K562 (cell line): ENCODE data around the gene CRKL. TPM values are rescaled to one million over a fixed set of nuclear protein-coding genes. Genes with fewer than 3 reads are reported as not detected.

Source experiments
- CBX3 ChIP-seq, 2 experiments: IDR thresholded peaks; 1 replicate in 1 of 2; 2 replicates in 1 of 2; pipeline ENCODE4 v1.6.1; 2012; ENCODE audit warnings: inconsistent platforms in 2 of 2, low read length in 2 of 2, borderline replicate concordance in 1 of 2, control low read depth in 1 of 2
- CXXC5 ChIP-seq: fragments of 250-450 bp; sonication (Bioruptor Pico); IDR thresholded peaks from 2 replicates; pipeline ENCODE4 v1.8.0; 2022; ENCODE audit warnings: inconsistent platforms, mild to moderate bottlenecking, moderate library complexity
- EP400 ChIP-seq: fragments of 450-650 bp; IDR thresholded peaks from 2 replicates; pipeline ENCODE4 v1.6.1; 2017; ENCODE audit warnings: antibody characterized with exemption, mild to moderate bottlenecking, moderate library complexity
- ETV5 ChIP-seq: sonication (generic); formaldehyde crosslinking; IDR thresholded peaks from 2 replicates; pipeline ENCODE4 v1.4.0; 2020; ENCODE audit warnings: low read depth, mild to moderate bottlenecking, missing genetic modification reagents
- FOXO4 ChIP-seq: fragments of 450-650 bp; formaldehyde crosslinking; IDR thresholded peaks from 2 replicates; pipeline ENCODE4 v1.4.0; 2020; ENCODE audit warnings: mild to moderate bottlenecking, moderate library complexity
- HCFC1 ChIP-seq: IDR thresholded peaks from 2 replicates; pipeline ENCODE4 v1.6.1; 2012; ENCODE audit warnings: low read depth, low read length, improper control_type of control experiment
- KDM5B ChIP-seq: fragments of 200-600 bp; sonication (generic); IDR thresholded peaks from 2 replicates; pipeline ENCODE4 v1.6.1; 2012; ENCODE audit warnings: low read depth, mild to moderate bottlenecking, moderate library complexity, low read length, control low read depth, inconsistent platforms; ENCODE audit not compliant: insufficient replicate concordance
- KLF1 ChIP-seq: fragments of 450-650 bp; IDR thresholded peaks from 2 replicates; pipeline ENCODE4 v1.6.1; 2016; ENCODE audit warnings: missing genetic modification characterization, missing compliant biosample characterization
- KLF6 ChIP-seq: fragments of 250-450 bp; sonication (Bioruptor Pico); IDR thresholded peaks from 2 replicates; pipeline ENCODE4 v1.4.0; 2020; ENCODE audit warnings: mild to moderate bottlenecking, moderate library complexity, borderline replicate concordance
- MEF2A ChIP-seq: IDR thresholded peaks from 2 replicates; pipeline ENCODE4 v1.6.1; 2011; ENCODE audit warnings: low read depth, mild to moderate bottlenecking, low read length, moderate library complexity; ENCODE audit not compliant: control insufficient read depth
- MIER1 ChIP-seq: fragments of 450-650 bp; IDR thresholded peaks from 2 replicates; pipeline ENCODE4 v1.6.1; 2016; ENCODE audit warnings: antibody characterized with exemption, mild to moderate bottlenecking, low read depth
- NCOA4 ChIP-seq: fragments of 450-650 bp; IDR thresholded peaks from 2 replicates; pipeline ENCODE4 v1.6.1; 2018; ENCODE audit warnings: mild to moderate bottlenecking; ENCODE audit not compliant: partially characterized antibody
- RCOR1 ChIP-seq, 2 experiments: IDR thresholded peaks; 2 replicates each; pipeline ENCODE4 v1.6.1; 2012; ENCODE audit warnings: low read depth in 2 of 2, low read length in 2 of 2, borderline replicate concordance in 1 of 2, improper control_type of control experiment in 1 of 2
- RNF2 ChIP-seq: sonication (generic); IDR thresholded peaks from 2 replicates; pipeline ENCODE4 v1.6.1; 2016
- SUPT5H ChIP-seq: fragments of 450-650 bp; IDR thresholded peaks from 2 replicates; pipeline ENCODE4 v1.6.1; 2016
- TAF15 ChIP-seq: fragments of 200-400 bp; formaldehyde crosslinking; IDR thresholded peaks from 2 replicates; pipeline ENCODE4 v1.6.1; 2017; ENCODE audit warnings: mild to moderate bottlenecking, low read depth, low read length, moderate library complexity
- TCF7 ChIP-seq: sonication (generic); IDR thresholded peaks from 2 replicates; pipeline ENCODE4 v1.6.1; 2016; ENCODE audit warnings: antibody characterized with exemption, borderline replicate concordance
- USF1 ChIP-seq: sonication (generic); formaldehyde crosslinking; IDR thresholded peaks from 2 replicates; pipeline ENCODE4 v1.9.0; 2022; ENCODE audit warnings: mild to moderate bottlenecking, missing genetic modification reagents
- XRCC5 ChIP-seq: fragments of 200-400 bp; formaldehyde crosslinking; IDR thresholded peaks from 2 replicates; pipeline ENCODE4 v1.6.1; 2017; ENCODE audit warnings: low read depth, mild to moderate bottlenecking, low read length
- ZNF232 ChIP-seq: sonication (generic); formaldehyde crosslinking; IDR thresholded peaks from 2 replicates; pipeline ENCODE4 v1.8.0; 2022; ENCODE audit warnings: mild to moderate bottlenecking, missing genetic modification reagents
- ZNF253 ChIP-seq: fragments of 250-450 bp; sonication (Bioruptor Pico); conservative IDR thresholded peaks from 2 replicates; pipeline ENCODE4 v1.6.1; 2021; ENCODE audit warnings: mild to moderate bottlenecking
- ZNF398 ChIP-seq: fragments of 250-450 bp; sonication (Bioruptor Pico); IDR thresholded peaks from 2 replicates; pipeline ENCODE4 v1.8.0; 2021; ENCODE audit warnings: moderate library complexity, mild to moderate bottlenecking, inconsistent platforms
- ZNF445 ChIP-seq: fragments of 250-450 bp; sonication (Bioruptor Pico); IDR thresholded peaks from 2 replicates; pipeline ENCODE4 v1.4.0; 2020; ENCODE audit warnings: low read depth, mild to moderate bottlenecking, moderate library complexity
- ZNF77 ChIP-seq: fragments of 250-450 bp; sonication (Bioruptor Pico); IDR thresholded peaks from 2 replicates; pipeline ENCODE4 v1.5.0; 2020
- polyA plus RNA-seq, 8 experiments: library from polyadenylated mRNA; depleted of rRNA in 4 of 8; stranded (reverse) in 5 of 8; unstranded in 3 of 8; fragments of >200 nt; fragmentation: Nextera tagmentation in 2 of 8; fragmentation: Illumina TruSeq in 1 of 8; extraction: Ambion mirVana in 2 of 8; extraction: Trizol in 1 of 8; gene quantifications; 2 replicates each; pipeline versions ENCODE4 v1.2.1 to v1.2.3, GENCODE V29; 2011 to 2014; ENCODE audit warnings: inconsistent platforms in 1 of 8, missing spikeins in 1 of 8
- total RNA-seq, 7 experiments: library from RNA; depleted of rRNA in 6 of 7; stranded (reverse); fragments of >200 nt in 6 of 7; fragmentation: Illumina TruSeq in 2 of 7; extraction: Trizol in 2 of 7; gene quantifications; 2 replicates each; pipeline versions ENCODE4 v1.2.1 to v1.2.3, GENCODE V29; 2011 to 2021; ENCODE audit warnings: low replicate concordance in 1 of 7

CRKL gene
- total and polyA plus RNA-seq, 9 of the 15 experiments (the other 6 are each of a cell fraction or from before 2014, with no cell fraction given), result 100 to 263 (median 124) TPM

- TF ChIP-seq NCOA4 (no peak), ZNF232 (CRISPR knock-in tag) (no peak), USF1 (CRISPR knock-in tag) (no peak), CXXC5 (CRISPR knock-in tag) (peak; percentile 100), SUPT5H (no peak), RCOR1 (IDR thresholded peaks at IDR 0.05; ENCODE audit: borderline replicate concordance in 1 of 2, low read depth in 2 of 2, low read length in 2 of 2) (peak; percentile 11 to 88; a peak in 3 of 4 replicates), TAF15 (no peak), MIER1 (no peak), CBX3 (IDR thresholded peaks at IDR 0.05; ENCODE audit: borderline replicate concordance in 1 of 2, low read length in 2 of 2) (peak in 1 of 2 experiments; percentile 69; a peak in 1 of 3 replicates), MEF2A (no peak), KDM5B (peak; percentile 99), ZNF253 (CRISPR knock-in tag) (no peak), ZNF445 (peak; percentile 78; the same call in 1 of the 2 replicates), ETV5 (CRISPR knock-in tag) (no peak), TCF7 (no peak), ZNF398 (no peak), EP400 (no peak), FOXO4 (CRISPR knock-in tag) (peak; percentile 78), ZNF77 (CRISPR knock-in tag) (no peak), KLF6 (CRISPR knock-in tag) (peak; percentile 89), KLF1 (peak; percentile 99), HCFC1 (peak; percentile 81), RNF2 (no peak), XRCC5 (no peak)
Observed at GRCh38 chr22:21001601-21002325, 84.6 kb downstream of the CRKL start, which contains the start of gene THAP7 (continued).
